HG03064 (cell line): ENCODE data around the gene RNU6-8.
A peak's percentile ranks its signal among the peaks of the same experiment; 100 is the strongest.

Experiments
- ATAC-seq: cut with Tn5 transposase; IDR thresholded peaks from one replicate; pipeline ENCODE4 v1.9.1; 2021; ENCODE audit warnings: low read depth; ENCODE audit not compliant: unreplicated experiment

The RNU6-8 gene

GRCh38 chr14:32205984-32206383 is 2.9 kb upstream of the RNU6-8 start:
- ATAC-seq = no peak

DNA sequence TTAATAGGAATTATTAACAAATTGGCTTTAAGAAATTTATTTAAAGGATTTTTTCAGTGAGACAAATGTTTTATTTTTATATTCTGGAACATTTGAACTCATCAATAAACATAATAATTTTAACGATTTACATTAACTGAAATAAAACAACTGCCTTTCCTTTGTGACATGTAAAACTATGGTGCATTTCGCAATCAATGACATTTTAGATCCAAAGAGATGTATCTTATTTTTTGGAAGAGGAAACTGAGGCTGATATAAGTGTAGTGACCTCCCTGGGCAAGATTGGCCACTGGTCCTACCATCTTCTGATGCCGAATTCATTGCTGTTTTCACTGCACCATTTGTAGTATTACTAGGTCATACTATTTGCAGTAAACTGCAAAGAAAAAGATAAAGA is 2.5 kb upstream of the RNU6-8 start:
- ATAC-seq = no peak

- no peak for ATAC-seq
Measured at GRCh38 chr14:32203928-32204357, 874 bp upstream of the RNU6-8 start.

GRCh38 chr14:32202491-32202997 is 525 bp downstream of the RNU6-8 start:
- ATAC-seq = no peak

GRCh38 chr14:32201816-32202490 is 1.1 kb downstream of the RNU6-8 start, which contains the start of gene RNU6-7:
Gene RNU6-7, plus strand, starts transcription at chr14:32202045.
- ATAC-seq = no peak

DNA sequence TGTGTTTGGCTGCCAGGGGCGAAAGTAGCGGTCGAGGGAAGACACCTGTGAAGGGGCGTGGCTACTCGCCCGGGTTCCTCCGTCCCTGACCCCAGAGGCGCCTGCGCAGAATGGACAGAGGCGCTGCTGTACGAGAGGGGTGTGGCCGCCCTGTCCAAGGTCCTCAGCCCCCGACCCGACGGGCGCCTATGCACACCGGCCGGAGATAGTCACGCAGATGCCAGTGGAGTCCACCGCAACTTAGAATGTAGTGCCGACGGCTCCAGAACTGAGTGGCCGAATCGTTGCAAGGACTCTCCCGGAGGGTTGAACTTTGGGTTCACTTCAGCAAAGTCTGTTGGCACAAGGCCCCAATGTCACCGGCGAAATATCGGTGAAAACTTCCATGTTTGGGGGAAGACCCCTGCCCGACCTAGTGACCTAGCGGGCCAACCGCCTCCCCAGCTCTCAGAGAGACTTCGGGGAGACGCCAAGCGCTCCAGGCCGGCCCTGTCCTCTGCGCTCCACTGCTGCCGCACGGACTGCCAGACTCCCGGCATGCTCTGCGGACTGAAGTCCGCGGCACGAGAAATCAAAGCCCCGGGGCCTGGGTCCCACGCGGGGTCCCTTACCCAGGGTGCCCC is 1.8 kb downstream of the RNU6-8 start:
- ATAC-seq = peak; percentile 56

GRCh38 chr14:32200368-32201192 is 2.5 kb downstream of the RNU6-8 start:
- no peak for ATAC-seq

GRCh38 chr14:32197919-32198318 is 5.2 kb downstream of the RNU6-8 start:
- ATAC-seq = no peak

GRCh38 chr14:32195636-32196035 is 7.4 kb downstream of the RNU6-8 start:
- ATAC-seq = no peak

- no peak for ATAC-seq
Measured at GRCh38 chr14:32193532-32193931, 9.5 kb downstream of the RNU6-8 start.

- ATAC-seq = no peak
Measured at GRCh38 chr14:32192712-32193373, 10.2 kb downstream of the RNU6-8 start.

DNA sequence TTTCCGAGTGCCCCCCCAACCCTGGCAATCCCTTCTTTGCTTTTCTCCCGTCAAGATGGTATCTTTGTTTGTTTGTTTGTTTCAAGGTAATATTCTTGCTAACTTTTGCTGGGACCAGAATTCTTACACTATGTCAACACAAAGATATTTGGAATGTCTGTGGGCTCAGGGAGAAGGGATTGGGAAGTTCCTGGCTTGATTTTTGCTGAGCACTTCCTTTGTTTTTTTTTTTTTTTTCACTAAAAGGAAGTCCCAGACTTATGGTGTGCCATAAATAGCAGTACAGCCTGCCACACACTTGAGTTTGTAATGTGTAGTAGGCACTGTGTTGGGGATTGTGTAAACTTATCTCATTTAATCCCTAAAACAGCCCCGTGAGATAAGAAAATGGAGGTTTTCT is 12.4 kb downstream of the RNU6-8 start:
- no peak for ATAC-seq

DNA sequence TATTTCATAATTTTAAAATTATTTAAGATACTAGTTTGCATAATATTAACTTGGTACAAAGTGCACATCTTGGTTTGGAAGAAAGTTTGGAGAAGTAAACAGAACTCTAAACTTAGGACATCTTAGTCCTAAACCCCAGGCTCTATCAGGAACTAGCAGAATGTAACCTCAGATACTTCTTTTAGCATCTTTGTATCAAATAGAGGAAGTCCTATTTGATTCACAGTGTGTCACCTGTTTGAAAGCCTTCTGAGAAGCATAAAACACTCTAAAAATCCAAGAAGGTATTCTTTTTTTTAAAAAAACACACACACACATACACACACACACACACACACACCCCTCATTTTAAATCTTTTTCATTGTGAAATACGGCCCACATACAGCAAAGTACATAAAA is 13.3 kb downstream of the RNU6-8 start:
- ATAC-seq = no peak

- ATAC-seq = no peak
Measured at GRCh38 chr14:32186248-32186647, 16.8 kb downstream of the RNU6-8 start.

- ATAC-seq = no peak
Measured at GRCh38 chr14:32185097-32185496, 18.0 kb downstream of the RNU6-8 start.

DNA sequence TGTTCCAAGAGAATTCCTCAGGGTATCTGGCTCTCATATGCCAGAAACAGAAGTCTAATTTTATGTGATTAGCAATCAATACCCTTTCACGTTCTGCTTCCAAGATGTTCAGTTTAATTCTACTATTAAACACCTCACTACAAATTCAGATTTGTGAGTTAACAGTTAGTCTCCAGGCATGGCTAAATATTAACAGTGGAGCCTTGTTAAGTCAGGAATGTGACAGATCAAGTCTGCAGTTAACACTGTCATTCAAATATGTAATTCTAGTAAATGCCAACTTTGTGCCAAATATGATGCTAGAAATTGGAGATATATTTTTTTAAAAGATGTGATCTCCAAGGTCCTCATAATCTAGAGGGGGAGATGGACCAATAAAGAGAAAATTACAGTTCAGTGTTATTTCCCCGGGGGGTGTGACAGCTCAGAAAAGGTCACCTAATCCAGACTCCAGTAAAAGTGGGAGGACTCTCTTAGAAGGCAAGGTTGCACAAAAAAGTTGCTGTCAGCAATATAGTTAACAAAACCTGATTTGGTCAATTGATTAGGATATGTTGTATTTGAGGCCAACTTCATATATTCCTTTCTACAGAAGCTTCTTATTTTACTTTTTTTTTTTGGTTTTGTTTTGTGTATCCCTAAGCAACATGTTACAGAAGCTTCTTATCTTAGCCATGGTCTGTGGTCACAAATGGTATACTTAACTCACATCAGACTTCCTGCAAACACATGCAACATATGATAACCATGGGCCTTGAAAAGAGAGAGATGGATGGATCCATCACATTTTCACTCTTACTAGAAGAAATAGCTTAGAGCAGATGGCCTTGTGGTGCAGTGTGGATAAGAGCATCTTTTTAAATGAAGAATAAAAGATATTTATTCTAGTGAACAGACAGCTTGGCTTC is 19.7 kb downstream of the RNU6-8 start:
- no peak for ATAC-seq

- no peak for ATAC-seq
Measured at GRCh38 chr14:32171469-32171868, 31.6 kb downstream of the RNU6-8 start.

DNA sequence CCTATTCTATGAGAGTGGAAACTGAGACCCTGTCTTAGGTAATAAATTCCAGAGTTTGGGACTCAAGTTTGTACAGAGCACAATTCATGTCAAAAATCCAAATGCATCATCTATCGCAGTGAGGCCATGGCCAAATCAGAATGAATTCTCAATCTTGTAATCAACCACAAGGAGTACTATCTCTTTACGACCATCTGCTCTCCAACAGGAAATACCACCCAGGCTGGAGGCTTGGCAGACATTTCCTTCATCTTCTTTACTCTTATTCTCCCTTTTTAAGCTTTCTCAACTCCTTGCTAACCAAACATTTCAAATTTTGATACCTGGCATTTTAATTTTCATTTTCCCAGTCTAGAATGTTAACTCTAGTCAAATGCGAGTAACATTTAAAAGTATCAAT is 33.9 kb downstream of the RNU6-8 start:
- ATAC-seq = no peak

DNA sequence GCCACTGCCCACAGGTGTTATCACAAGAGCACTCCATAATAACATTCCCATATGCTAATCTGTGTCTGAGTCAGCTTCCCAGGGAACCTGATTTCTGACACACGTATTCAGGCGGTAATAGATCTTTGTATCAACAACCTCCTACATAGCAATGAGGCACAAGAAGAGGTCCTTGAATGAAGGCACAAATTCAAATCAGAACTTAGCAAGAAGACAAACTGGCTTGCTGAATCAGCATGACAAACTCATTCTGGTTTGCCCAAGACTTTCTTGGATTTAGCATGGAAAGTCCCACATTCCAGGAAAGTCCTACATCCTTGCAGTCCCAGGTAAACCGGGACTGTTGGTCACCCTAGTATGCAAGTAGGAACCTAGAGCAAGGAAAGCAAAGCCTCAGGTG is 35.2 kb downstream of the RNU6-8 start:
- no peak for ATAC-seq

DNA sequence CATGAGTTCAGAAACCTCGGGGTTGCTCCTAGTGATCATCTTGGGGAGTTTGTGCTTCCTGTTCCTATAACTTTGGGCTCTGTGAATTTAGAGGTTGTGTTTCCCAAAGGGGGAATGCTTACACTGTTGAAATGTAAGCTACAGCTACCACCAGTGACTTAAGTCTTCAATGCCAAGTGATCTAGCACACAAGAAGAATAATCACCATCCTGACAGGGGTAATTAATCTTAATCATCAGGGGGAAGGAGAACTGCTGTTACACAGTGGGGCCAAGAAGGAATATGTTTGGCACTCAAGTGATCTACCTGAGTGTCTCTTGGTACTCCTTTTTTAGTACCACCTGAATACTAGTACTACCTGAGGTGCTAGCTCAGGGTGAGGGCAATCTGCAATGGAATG is 36.1 kb downstream of the RNU6-8 start:
- no peak for ATAC-seq
